Endothelial cell of umbilical vein (primary cell): ENCODE results near the gene SUV39H2. TPM values are rescaled to one million over a fixed set of nuclear protein-coding genes. Genes with fewer than 3 reads are reported as not detected.

Experiments used
- BruUV-seq: library from RNA; stranded (reverse); fragments of 400-500 nt; replicated peaks from 2 replicates; lab custom pipeline; 2021; lab: Mats Ljungman, UMichigan
- CTCF ChIA-PET: fragments of 300-600, 350-600 bp; sonication (Branson Sonifier 250); formaldehyde crosslinking; loops from one replicate; lab custom pipeline; 2021; ENCODE audit warnings: antibody characterized with exemption, inconsistent platforms; lab: Charles Lee
- POLR2A ChIA-PET: fragments of 300-600, 350-600 bp; sonication (Branson Sonifier 250); formaldehyde crosslinking; loops from one replicate; lab custom pipeline; 2021; ENCODE audit warnings: antibody characterized with exemption, inconsistent platforms; lab: Charles Lee
- DNase-seq: peaks from one replicate; pipeline ENCODE4 v3.0.0-alpha.2; 2011; ENCODE audit warnings: low read depth, low spot score
- FAIRE-seq: peaks from 2 replicates; lab custom pipeline; 2011; peaks lifted over from hg19 to GRCh38; lab: Jason Lieb, UNC
- H2AFZ ChIP-seq: 2 replicates; pipeline ENCODE4 v1.6.0; 2012; ENCODE audit warnings: low read depth, low read length, control low read depth, inconsistent platforms
- H3K27ac ChIP-seq: 2 replicates; pipeline ENCODE4 v1.5.1; 2011; ENCODE audit warnings: low read depth, mild to moderate bottlenecking, control low read depth, low read length, moderate library complexity; ENCODE audit not compliant: insufficient read depth
- H3K27me3 ChIP-seq, 2 experiments: 2 replicates each; pipeline versions ENCODE4 v1.6.0 to v1.6.1; 2011; ENCODE audit warnings: low read length in 2 of 2, mixed read lengths in 1 of 2; ENCODE audit not compliant: control insufficient read depth in 2 of 2, insufficient read depth in 2 of 2
- H3K36me3 ChIP-seq, 2 experiments: 2 replicates in 1 of 2; 3 replicates in 1 of 2; pipeline ENCODE4 v1.5.1; 2011; ENCODE audit warnings: low read length in 2 of 2, mild to moderate bottlenecking in 1 of 2, moderate library complexity in 1 of 2; ENCODE audit not compliant: control insufficient read depth in 2 of 2, insufficient read depth in 2 of 2; ENCODE audit errors: extremely low read depth in 1 of 2
- H3K4me1 ChIP-seq: 3 replicates; pipeline ENCODE4 v1.5.1; 2011; ENCODE audit warnings: mild to moderate bottlenecking, low read length; ENCODE audit not compliant: control insufficient read depth, insufficient read depth; ENCODE audit errors: extremely low read depth
- H3K4me2 ChIP-seq: 2 replicates; pipeline ENCODE4 v1.6.1; 2011; ENCODE audit warnings: low read length, control low read depth, mixed read lengths; ENCODE audit not compliant: insufficient read depth
- H3K4me3 ChIP-seq, 3 experiments: fragments of 200-600 bp in 1 of 3; sonication (generic), shearing (Covaris generic) in 1 of 3; replicated peaks in 1 of 3; 2 replicates each; pipeline ENCODE4 v1.5.1; 2011 to 2016; ENCODE audit warnings: control low read depth in 3 of 3, low read length in 3 of 3, mild to moderate bottlenecking in 2 of 3, inconsistent platforms in 1 of 3, low read depth in 1 of 3, moderate library complexity in 1 of 3; ENCODE audit not compliant: insufficient read depth in 1 of 3
- H3K79me2 ChIP-seq: 2 replicates; pipeline ENCODE4 v1.6.0; 2012; ENCODE audit warnings: low read length, inconsistent platforms; ENCODE audit not compliant: control insufficient read depth, insufficient read depth
- H3K9ac ChIP-seq: replicated peaks from 2 replicates; pipeline ENCODE3; 2011; ENCODE audit warnings: low read length, control low read depth; ENCODE audit not compliant: insufficient read depth; ENCODE audit errors: extremely low read depth
- H3K9me1 ChIP-seq: replicated peaks from 3 replicates; pipeline ENCODE4 v1.6.0; 2011; ENCODE audit warnings: mild to moderate bottlenecking, low read length; ENCODE audit not compliant: control insufficient read depth, insufficient read depth; ENCODE audit errors: extremely low read depth
- H3K9me3 ChIP-seq: replicated peaks from 2 replicates; pipeline ENCODE4 v1.5.1; 2012; ENCODE audit warnings: low read length, inconsistent platforms; ENCODE audit not compliant: control insufficient read depth, insufficient read depth
- H4K20me1 ChIP-seq: replicated peaks from 2 replicates; pipeline ENCODE3; 2011; ENCODE audit warnings: mild to moderate bottlenecking, low read length; ENCODE audit not compliant: control insufficient read depth, insufficient read depth; ENCODE audit errors: extremely low read depth
- CTCF ChIP-seq, 2 donors: IDR thresholded peaks; 1 replicate in 1 of 2; 2 replicates in 1 of 2; pipeline ENCODE4 v1.5.1; 2011; ENCODE audit warnings: low read length in 2 of 2, mild to moderate bottlenecking in 2 of 2, moderate library complexity in 2 of 2, control low read depth in 1 of 2, inconsistent platforms in 1 of 2, low read depth in 1 of 2; ENCODE audit not compliant: insufficient read depth in 1 of 2; ENCODE audit errors: extremely low read depth in 1 of 2
- GATA2 ChIP-seq: IDR thresholded peaks from 2 replicates; pipeline ENCODE4 v1.7.0; 2011; ENCODE audit warnings: low read depth, mild to moderate bottlenecking, moderate library complexity, mixed read lengths, low read length; ENCODE audit not compliant: insufficient read length, insufficient read depth
- MYC ChIP-seq: IDR thresholded peaks from one replicate; pipeline ENCODE4 v1.6.1; 2011; ENCODE audit warnings: mild to moderate bottlenecking, low read depth, low read length
- POLR2A ChIP-seq: IDR thresholded peaks from 2 replicates; pipeline ENCODE4 v1.6.1; 2012; ENCODE audit warnings: low read depth, mild to moderate bottlenecking, control low read depth, low read length
- POLR2AphosphoS5 ChIP-seq: IDR thresholded peaks from 2 replicates; pipeline ENCODE4 v1.6.1; 2012; ENCODE audit warnings: low read depth, mild to moderate bottlenecking, control low read depth, low read length, moderate library complexity; ENCODE audit not compliant: insufficient read depth
- dilution Hi-C: fragments of 300-500 bp; cut with MboI; formaldehyde crosslinking; loops from one replicate; pipeline ENCODE4 v1.15.0; 2019; ENCODE audit warnings: low sequenced_read_pairs; ENCODE audit not compliant: extremely low pct_ligation_motif_present
- intact Hi-C: fragments of 100-400 bp; cut with micrococcal nuclease; formaldehyde crosslinking; loops from one replicate; pipeline ENCODE4 v1.10.0; 2022
- polyA plus RNA-seq, 4 experiments: library from polyadenylated mRNA; depleted of rRNA in 3 of 4; stranded (reverse) in 3 of 4; unstranded in 1 of 4; fragments of >200 nt; gene quantifications; 2 replicates each; pipeline versions ENCODE4 v1.2.1 to v1.2.3, GENCODE V29; 2011 to 2012; ENCODE audit warnings: missing spikeins in 1 of 4
- total RNA-seq: library from RNA; stranded (reverse); gene quantifications from 2 replicates; pipeline ENCODE4 v1.2.3, GENCODE V29; 2021
- TF ChIP-seq, protein P1 (sequence below): IDR thresholded peaks from 2 replicates; pipeline ENCODE4 v1.6.1; 2011; ENCODE audit not compliant: insufficient read depth, insufficient read length

The SUV39H2 gene
- total and polyA plus RNA-seq, 2 donors (not counting 3 experiments of a cell fraction or from before 2014, with no cell fraction given) = 5.7 to 29.9 TPM

DNA sequence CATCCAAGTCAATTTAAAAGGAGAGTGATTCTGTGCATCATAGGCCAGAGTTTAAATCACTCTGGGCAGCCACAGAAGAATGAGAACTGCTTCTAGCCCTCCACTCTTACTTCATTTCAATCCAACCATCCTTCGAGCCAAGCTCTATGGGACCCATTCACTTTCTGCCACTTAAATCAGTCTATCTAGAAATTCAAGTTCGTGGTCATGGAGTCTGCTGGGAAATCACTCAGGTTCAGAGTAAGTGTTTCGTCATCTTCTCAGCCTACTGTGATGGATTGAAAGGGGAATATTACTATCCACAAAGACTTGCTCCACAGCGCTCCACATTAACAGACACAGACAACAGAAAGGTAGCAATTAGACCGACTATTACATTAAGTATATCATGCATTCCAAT lies 70.6 kb downstream of the SUV39H2 start:
- ChIA-PET POLR2A (no interaction called here), CTCF (no interaction called here)
- H3K36me3 ChIP-seq = peaks cover 4 to 9% of the 10 kb centered on the region in 2 experiments
- H3K4me3 ChIP-seq = no peak overlapping the region
- no peaks in the 10 kb centered on the region for H3K9me3 ChIP-seq
- H3K9ac ChIP-seq = no peak overlapping the region
- no peak overlapping the region for H3K27ac ChIP-seq
- no peaks in the 10 kb centered on the region for H4K20me1 ChIP-seq
- H3K79me2 ChIP-seq = peaks cover 48% of the 10 kb centered on the region
- H3K9me1 ChIP-seq = no peaks in the 10 kb centered on the region
- FAIRE-seq (no peak), DNase-seq (no peak)
- no peaks in the 10 kb centered on the region for H3K27me3 ChIP-seq
- no peak overlapping the region for H2AFZ ChIP-seq
- H3K4me1 ChIP-seq = peaks cover 9% of the 10 kb centered on the region
- dilution Hi-C loops (no loop called here), intact Hi-C loops (no loop called here)
- TF ChIP-seq POLR2A (no peak), CTCF (IDR thresholded peaks at IDR 0.05; ENCODE audit: extremely low read depth in 1 of 2, insufficient read depth in 1 of 2, low read depth in 1 of 2, low read length in 2 of 2) (no peak), POLR2AphosphoS5 (no peak), MYC (no peak)
- TF ChIP-seq, protein P1, sequence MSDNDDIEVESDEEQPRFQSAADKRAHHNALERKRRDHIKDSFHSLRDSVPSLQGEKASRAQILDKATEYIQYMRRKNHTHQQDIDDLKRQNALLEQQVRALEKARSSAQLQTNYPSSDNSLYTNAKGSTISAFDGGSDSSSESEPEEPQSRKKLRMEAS = no peak
- no TSS peak for BruUV-seq
- H3K4me2 ChIP-seq = no peak overlapping the region

DNA sequence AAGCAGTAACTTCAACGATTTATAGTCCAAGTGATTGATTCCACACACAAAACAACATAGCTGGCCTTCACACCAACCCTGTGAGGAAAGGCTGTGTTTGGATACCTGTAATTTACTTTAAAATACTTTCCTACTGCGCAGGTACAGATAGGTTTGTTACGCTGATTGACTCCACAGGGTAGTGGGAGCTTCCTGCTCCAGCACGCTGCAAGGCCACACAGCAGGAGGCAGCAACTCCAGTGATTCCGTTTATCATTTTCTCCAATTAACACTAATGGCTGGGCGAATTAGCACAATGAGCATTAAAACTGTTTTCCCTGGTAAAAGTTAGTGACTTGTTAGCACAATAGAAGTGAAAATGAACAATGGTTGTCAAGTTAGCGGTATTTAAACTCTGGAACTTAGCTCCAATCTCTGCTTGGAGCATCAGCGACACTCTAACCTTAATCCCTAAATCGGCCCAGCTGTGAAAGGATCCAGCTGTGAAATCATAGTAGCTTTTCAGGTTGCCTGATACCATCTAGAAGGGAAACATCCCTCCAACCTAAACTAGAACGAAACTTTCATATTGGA lies 74.3 kb downstream of the SUV39H2 start:
- Histone ChIP-seq H3K79me2 (peaks cover 43% of the 10 kb centered on the region), H3K9me1 (no peaks in the 10 kb centered on the region), H3K9me3 (no peaks in the 10 kb centered on the region), H3K4me3 (peak overlapping the region; percentile 48 to 73 (median 69)), H3K9ac (peak overlapping the region; percentile 59), H3K27me3 (no peaks in the 10 kb centered on the region), H3K4me1 (peaks cover 15% of the 10 kb centered on the region), H4K20me1 (no peaks in the 10 kb centered on the region), H2AFZ (peak overlapping the region; percentile 78), H3K4me2 (peak overlapping the region; percentile 79), H3K36me3 (no peaks in the 10 kb centered on the region), H3K27ac (peak overlapping the region; percentile 79)
- TF ChIP-seq POLR2A = peak; percentile 0
- TF ChIP-seq GATA2 = no peak
- FAIRE-seq = peak; percentile 76
- CTCF ChIA-PET = interaction anchor here (0.8 to 2.3 kb wide), 13 partner anchors 9 to 418 kb away, joined by 3 to 11 read pairs (median 4); partner anchors contain the start of genes FAM171A1 and SUV39H2
- no peak for DNase-seq
- TSS peak; percentile 39 for BruUV-seq
- POLR2A ChIA-PET = interaction anchor here (0.9 kb wide), 1 partner anchor 115 kb away, joined by 6 read pairs; the partner anchor contains the start of genes CDNF, HSPA14 and MSANTD7
- dilution Hi-C loops (no loop called here), intact Hi-C loops (loop anchor here (5.0 to 10.0 kb wide), 2 partner anchors 348 to 419 kb away; partner anchors contain the start of gene FAM171A1)
